SJCRH30 (cell line): Measurements from ENCODE around the gene CIPC. TPM values are rescaled to one million over a fixed set of nuclear protein-coding genes. Genes with fewer than 3 reads are reported as not detected.

Source experiments
- DNase-seq, 2 experiments: peaks; one replicate each; pipeline ENCODE4 v3.0.0-alpha.2; 2015 to 2020
- H3K27ac ChIP-seq: fragments of 250-450 bp; sonication (Bioruptor Pico); 2 replicates; pipeline ENCODE4 v1.5.1; 2020; ENCODE audit warnings: mild to moderate bottlenecking, moderate library complexity
- H3K27me3 ChIP-seq: fragments of 250-450 bp; sonication (Bioruptor Pico); 2 replicates; pipeline ENCODE4 v1.5.1; 2020; ENCODE audit warnings: mild to moderate bottlenecking, moderate library complexity
- H3K36me3 ChIP-seq: fragments of 250-450 bp; sonication (Bioruptor Pico); 2 replicates; pipeline ENCODE4 v1.5.1; 2020; ENCODE audit warnings: mild to moderate bottlenecking, moderate library complexity
- H3K4me1 ChIP-seq: fragments of 250-450 bp; sonication (Bioruptor Pico); 2 replicates; pipeline ENCODE4 v1.5.1; 2020; ENCODE audit warnings: mild to moderate bottlenecking, moderate library complexity
- H3K4me3 ChIP-seq: fragments of 250-450 bp; sonication (Bioruptor Pico); 2 replicates; pipeline ENCODE4 v1.5.1; 2020; ENCODE audit warnings: mild to moderate bottlenecking, moderate library complexity
- H3K9me3 ChIP-seq: fragments of 250-450 bp; sonication (Bioruptor Pico); replicated peaks from 2 replicates; pipeline ENCODE4 v1.5.1; 2020; ENCODE audit warnings: mild to moderate bottlenecking, moderate library complexity
- total RNA-seq: library from RNA; depleted of rRNA; stranded (reverse); fragments of >200 nt; shearing (Covaris generic); gene quantifications from 2 replicates; pipeline ENCODE4 v1.2.3, GENCODE V29; 2014

CIPC gene
- total RNA-seq, 1 experiment from 2014 or later: 13.2 TPM

GRCh38 chr14:77122526-77123125, 24.6 kb downstream of the CIPC start:
- Histone ChIP-seq H3K27ac (no peak overlapping the region), H3K9me3 (no peaks in the 10 kb centered on the region), H3K4me1 (no peaks in the 10 kb centered on the region), H3K36me3 (no peaks in the 10 kb centered on the region), H3K27me3 (no peaks in the 10 kb centered on the region), H3K4me3 (no peak overlapping the region)
- no peak for DNase-seq

GRCh38 chr14:77123381-77124325, 25.6 kb downstream of the CIPC start:
- H3K27me3 ChIP-seq: no peaks in the 10 kb centered on the region
- DNase-seq: no peak
- H3K27ac ChIP-seq: no peak overlapping the region
- H3K4me3 ChIP-seq: no peak overlapping the region
- no peaks in the 10 kb centered on the region for H3K9me3 ChIP-seq
- no peaks in the 10 kb centered on the region for H3K4me1 ChIP-seq
- H3K36me3 ChIP-seq: no peaks in the 10 kb centered on the region

- Histone ChIP-seq H3K4me3 (no peak overlapping the region; the same call in 1 of the 2 replicates), H3K4me1 (no peaks in the 10 kb centered on the region), H3K27ac (no peak overlapping the region), H3K9me3 (no peaks in the 10 kb centered on the region), H3K27me3 (no peaks in the 10 kb centered on the region), H3K36me3 (no peaks in the 10 kb centered on the region)
- DNase-seq: no peak
These were observed 26.6 kb downstream of the CIPC start for GRCh38 chr14:77124345-77125280.

- no peak overlapping the region for H3K27ac ChIP-seq
- no peak for DNase-seq
- H3K4me1 ChIP-seq: no peaks in the 10 kb centered on the region
- H3K36me3 ChIP-seq: no peaks in the 10 kb centered on the region
- no peaks in the 10 kb centered on the region for H3K9me3 ChIP-seq
- H3K4me3 ChIP-seq: no peak overlapping the region; the same call in 1 of the 2 replicates
- H3K27me3 ChIP-seq: no peaks in the 10 kb centered on the region
These were observed 27.3 kb downstream of the CIPC start for GRCh38 chr14:77125281-77125801.

GRCh38 chr14:77125823-77126325, 27.8 kb downstream of the CIPC start:
- no peaks in the 10 kb centered on the region for H3K4me1 ChIP-seq
- H3K4me3 ChIP-seq: no peak overlapping the region
- DNase-seq: no peak
- H3K27me3 ChIP-seq: no peaks in the 10 kb centered on the region
- no peak overlapping the region for H3K27ac ChIP-seq
- no peaks in the 10 kb centered on the region for H3K9me3 ChIP-seq
- no peaks in the 10 kb centered on the region for H3K36me3 ChIP-seq

GRCh38 chr14:77126461-77126990, 28.5 kb downstream of the CIPC start:
- no peak for DNase-seq
- Histone ChIP-seq H3K4me3 (no peak overlapping the region), H3K4me1 (no peaks in the 10 kb centered on the region), H3K36me3 (no peaks in the 10 kb centered on the region), H3K27ac (no peak overlapping the region), H3K9me3 (no peaks in the 10 kb centered on the region), H3K27me3 (no peaks in the 10 kb centered on the region)

GRCh38 chr14:77128414-77128891, 30.4 kb downstream of the CIPC start:
- no peaks in the 10 kb centered on the region for H3K27me3 ChIP-seq
- no peak for DNase-seq

GRCh38 chr14:77130386-77130785, 32.3 kb downstream of the CIPC start:
- H3K27ac ChIP-seq: no peak overlapping the region
- no peak for DNase-seq

More at GRCh38 chr14:77128414-77128891, 30.4 kb downstream of the CIPC start:
- Histone ChIP-seq H3K27ac (no peak overlapping the region), H3K36me3 (no peaks in the 10 kb centered on the region), H3K4me3 (no peak overlapping the region), H3K4me1 (no peaks in the 10 kb centered on the region), H3K9me3 (no peaks in the 10 kb centered on the region)

GRCh38 chr14:77131206-77131605, 33.1 kb downstream of the CIPC start:
- no peaks in the 10 kb centered on the region for H3K4me1 ChIP-seq
- no peak overlapping the region for H3K4me3 ChIP-seq
- H3K36me3 ChIP-seq: no peaks in the 10 kb centered on the region
- no peak for DNase-seq
- H3K27ac ChIP-seq: no peak overlapping the region
- no peaks in the 10 kb centered on the region for H3K27me3 ChIP-seq
- no peaks in the 10 kb centered on the region for H3K9me3 ChIP-seq

More at GRCh38 chr14:77130386-77130785, 32.3 kb downstream of the CIPC start:
- Histone ChIP-seq H3K36me3 (no peaks in the 10 kb centered on the region), H3K9me3 (no peaks in the 10 kb centered on the region), H3K27me3 (no peaks in the 10 kb centered on the region), H3K4me3 (no peak overlapping the region), H3K4me1 (no peaks in the 10 kb centered on the region)

GRCh38 chr14:77131871-77132486, 33.9 kb downstream of the CIPC start:
- Histone ChIP-seq H3K27me3 (no peaks in the 10 kb centered on the region), H3K4me3 (no peak overlapping the region), H3K27ac (no peak overlapping the region), H3K4me1 (no peaks in the 10 kb centered on the region), H3K9me3 (no peaks in the 10 kb centered on the region), H3K36me3 (no peaks in the 10 kb centered on the region)
- DNase-seq: no peak

GRCh38 chr14:77133720-77134338, 35.8 kb downstream of the CIPC start:
- DNase-seq: peak; percentile 46 to 64
- Histone ChIP-seq H3K4me3 (no peak overlapping the region), H3K4me1 (no peaks in the 10 kb centered on the region), H3K9me3 (no peaks in the 10 kb centered on the region), H3K27ac (no peak overlapping the region), H3K27me3 (no peaks in the 10 kb centered on the region), H3K36me3 (no peaks in the 10 kb centered on the region)

- Histone ChIP-seq H3K27ac (no peak overlapping the region), H3K9me3 (no peaks in the 10 kb centered on the region), H3K36me3 (no peaks in the 10 kb centered on the region), H3K27me3 (no peaks in the 10 kb centered on the region), H3K4me3 (no peak overlapping the region), H3K4me1 (no peaks in the 10 kb centered on the region)
- DNase-seq: no peak
These were observed 41.0 kb downstream of the CIPC start for GRCh38 chr14:77139022-77139421.
